CD14-positive monocyte (primary cell): ENCODE measurements around the gene RAB6B. TPM values are rescaled to one million over a fixed set of nuclear protein-coding genes. Genes with fewer than 3 reads are reported as not detected.
A peak's percentile ranks its signal among the peaks of the same experiment; 100 is the strongest.

Source experiments
- DNase-seq, 3 donors: peaks; one replicate each; pipeline ENCODE4 v3.0.0-alpha.2; 2011 to 2022
- H2AFZ ChIP-seq: 2 replicates; pipeline ENCODE4 v1.6.0; 2012; ENCODE audit warnings: mild to moderate bottlenecking, low read depth, low read length, inconsistent platforms; ENCODE audit not compliant: insufficient read depth, poor library complexity, severe bottlenecking
- H3K27ac ChIP-seq, 2 donors: 1 replicate in 1 of 2; 2 replicates in 1 of 2; pipeline ENCODE4 v1.5.1; 2012 to 2013; ENCODE audit warnings: low read length in 2 of 2, control low read depth in 1 of 2, inconsistent platforms in 1 of 2, low read depth in 1 of 2, mild to moderate bottlenecking in 1 of 2
- H3K27me3 ChIP-seq, 2 donors: one replicate each; pipeline versions ENCODE4 v1.6.0 to v1.6.1; 2011 to 2013; ENCODE audit warnings: low read length in 2 of 2; ENCODE audit not compliant: control insufficient read depth in 2 of 2, insufficient read depth in 2 of 2
- H3K36me3 ChIP-seq, 2 donors: replicated peaks in 1 of 2; 1 replicate in 1 of 2; 2 replicates in 1 of 2; pipeline versions ENCODE4 v1.5.1 to v1.6.1; 2012 to 2013; ENCODE audit warnings: low read length in 2 of 2, control low read depth in 1 of 2, inconsistent platforms in 1 of 2, mild to moderate bottlenecking in 1 of 2; ENCODE audit not compliant: insufficient read depth in 2 of 2, control insufficient read depth in 1 of 2
- H3K4me1 ChIP-seq, 2 donors: 1 replicate in 1 of 2; 2 replicates in 1 of 2; pipeline versions ENCODE4 v1.5.1 to v1.6.1; 2012 to 2013; ENCODE audit warnings: low read length in 2 of 2, control low read depth in 1 of 2, inconsistent platforms in 1 of 2, mild to moderate bottlenecking in 1 of 2, moderate library complexity in 1 of 2; ENCODE audit not compliant: insufficient read depth in 2 of 2, control insufficient read depth in 1 of 2
- H3K4me2 ChIP-seq: replicated peaks from 2 replicates; pipeline ENCODE3; 2012; ENCODE audit warnings: low read length, moderate library complexity, mild to moderate bottlenecking; ENCODE audit not compliant: poor library complexity, severe bottlenecking; ENCODE audit errors: extremely low read depth
- H3K4me3 ChIP-seq, 3 experiments: fragments of 200-600 bp in 1 of 3; sonication (generic) in 1 of 3; replicated peaks in 1 of 3; 1 replicate in 2 of 3; 2 replicates in 1 of 3; pipeline ENCODE4 v1.5.1; 2011 to 2013; ENCODE audit warnings: low read length in 3 of 3, mild to moderate bottlenecking in 3 of 3, control low read depth in 2 of 3, low read depth in 2 of 3, inconsistent platforms in 1 of 3, moderate library complexity in 1 of 3
- H3K79me2 ChIP-seq: 2 replicates; pipeline ENCODE4 v1.6.0; 2012; ENCODE audit warnings: mild to moderate bottlenecking, control low read depth, inconsistent platforms, low read length, moderate library complexity; ENCODE audit not compliant: insufficient read depth
- H3K9ac ChIP-seq: 2 replicates; pipeline ENCODE4 v1.6.0; 2017; ENCODE audit warnings: low read length, mild to moderate bottlenecking; ENCODE audit not compliant: insufficient read depth, poor library complexity, severe bottlenecking
- H3K9me3 ChIP-seq, 2 donors: replicated peaks in 1 of 2; 1 replicate in 1 of 2; 2 replicates in 1 of 2; pipeline versions ENCODE4 v1.5.1 to v1.6.1; 2012 to 2013; ENCODE audit warnings: low read length in 2 of 2, control low read depth in 1 of 2; ENCODE audit not compliant: control insufficient read depth in 1 of 2, insufficient read depth in 1 of 2
- H4K20me1 ChIP-seq: 2 replicates; pipeline ENCODE4 v1.6.0; 2012; ENCODE audit warnings: mild to moderate bottlenecking, low read length, control low read depth, moderate library complexity; ENCODE audit not compliant: insufficient read depth
- H3K27ac Mint-ChIP-seq, 7 donors: one replicate each; pipeline ENCODE4 v1.8.0; 2020; ENCODE audit warnings: mild to moderate bottlenecking in 7 of 7, mixed read lengths in 7 of 7, moderate library complexity in 6 of 7, inconsistent platforms in 2 of 7
- H3K27me3 Mint-ChIP-seq, 3 donors: one replicate each; pipeline ENCODE4 v1.8.0; 2021 to 2022; ENCODE audit warnings: low read depth in 3 of 3, mild to moderate bottlenecking in 3 of 3, mixed read lengths in 3 of 3, moderate library complexity in 3 of 3, inconsistent platforms in 1 of 3
- H3K36me3 Mint-ChIP-seq, 2 donors: one replicate each; pipeline ENCODE4 v1.8.0; 2020; ENCODE audit warnings: mixed read lengths in 2 of 2, inconsistent platforms in 1 of 2, mild to moderate bottlenecking in 1 of 2
- H3K4me1 Mint-ChIP-seq: one replicate; pipeline ENCODE4 v1.8.0; 2020; ENCODE audit warnings: mild to moderate bottlenecking, mixed read lengths
- H3K4me3 Mint-ChIP-seq, 2 donors: one replicate each; pipeline ENCODE4 v1.8.0; 2020; ENCODE audit warnings: mild to moderate bottlenecking in 2 of 2, mixed read lengths in 2 of 2, moderate library complexity in 1 of 2
- H3K9me3 Mint-ChIP-seq, 7 donors: one replicate each; pipeline ENCODE4 v1.8.0; 2020 to 2022; ENCODE audit warnings: mixed read lengths in 7 of 7, mild to moderate bottlenecking in 6 of 7, moderate library complexity in 6 of 7, inconsistent platforms in 2 of 7
- CTCF ChIP-seq: fragments of 200-600 bp; IDR thresholded peaks from one replicate; pipeline ENCODE4 v1.8.0; 2022; ENCODE audit warnings: antibody characterized with exemption, mild to moderate bottlenecking
- WGBS: methylation state at CpG from one replicate; pipeline ENCODE4 v1.1.5; 2013; ENCODE audit warnings: missing lambda C conversion rate; ENCODE audit not compliant: insufficient coverage; 5-methylcytosine and 5-hydroxymethylcytosine counted together
- intact Hi-C, 2 donors: fragments of 100-400 bp; cut with micrococcal nuclease; formaldehyde crosslinking; loops; one replicate each; pipeline versions ENCODE4 v1.15.0 to v1.15.1; 2023
- polyA plus RNA-seq, 3 donors: library from polyadenylated mRNA; depleted of rRNA in 1 of 3; unstranded in 2 of 3; stranded (reverse) in 1 of 3; fragments of 300-500 nt in 2 of 3; fragments of >200 nt in 1 of 3; fragmentation: Illumina TruSeq in 2 of 3; gene quantifications; 1 replicate in 2 of 3; 2 replicates in 1 of 3; pipeline ENCODE4 v1.2.3, GENCODE V29; 2012 to 2021

Gene RAB6B
- polyA plus RNA-seq, 3 donors, result 0.46 TPM; not detected in 2

- WGBS, result no CpG with 5 or more reads among the region's 4 CpGs
- peaks cover 18 to 23% of the 10 kb centered on the region in 2 donors for H3K36me3 Mint-ChIP-seq
Observed at GRCh38 chr3:133827684-133828083, 68.0 kb downstream of the RAB6B start.

GRCh38 chr3:133827136-133827535, 68.5 kb downstream of the RAB6B start:
- no peaks in the 10 kb centered on the region for H3K9me3 Mint-ChIP-seq
- H3K9ac ChIP-seq, result no peak overlapping the region

More at GRCh38 chr3:133827684-133828083, 68.0 kb downstream of the RAB6B start:
- Histone ChIP-seq H3K9me3 (no peaks in the 10 kb centered on the region), H3K27ac (no peak overlapping the region), H3K27me3 (no peaks in the 10 kb centered on the region), H3K4me1 (no peaks in the 10 kb centered on the region), H3K4me3 (no peak overlapping the region), H4K20me1 (no peaks in the 10 kb centered on the region), H3K4me2 (no peak overlapping the region), H3K79me2 (no peaks in the 10 kb centered on the region), H2AFZ (no peak overlapping the region), H3K36me3 (peaks cover 10 to 28% of the 10 kb centered on the region in 2 donors), H3K9ac (no peak overlapping the region)
- TF ChIP-seq CTCF, result no peak
- peak overlapping the region in 2 of 7 donors; percentile 24 to 60 for H3K27ac Mint-ChIP-seq
- H3K4me3 Mint-ChIP-seq, result no peak overlapping the region
- H3K9me3 Mint-ChIP-seq, result no peaks in the 10 kb centered on the region
- no peak for DNase-seq
- no peaks in the 10 kb centered on the region for H3K4me1 Mint-ChIP-seq
- intact Hi-C loops, result no loop called here
- peaks cover 0 to 11% (median 1%) of the 10 kb centered on the region in 3 donors for H3K27me3 Mint-ChIP-seq

More at GRCh38 chr3:133827136-133827535, 68.5 kb downstream of the RAB6B start:
- Histone ChIP-seq H3K4me2 (no peak overlapping the region), H3K27me3 (no peaks in the 10 kb centered on the region), H3K9me3 (no peaks in the 10 kb centered on the region), H3K4me3 (no peak overlapping the region), H4K20me1 (no peaks in the 10 kb centered on the region), H3K36me3 (peaks cover 15 to 34% of the 10 kb centered on the region in 2 donors), H3K4me1 (no peaks in the 10 kb centered on the region), H3K79me2 (no peaks in the 10 kb centered on the region), H2AFZ (no peak overlapping the region), H3K27ac (no peak overlapping the region)
- H3K36me3 Mint-ChIP-seq, result peaks cover 23 to 29% of the 10 kb centered on the region in 2 donors
- WGBS, result no CpG with 5 or more reads among the region's 1 CpG
- H3K4me3 Mint-ChIP-seq, result no peak overlapping the region
- no peak for TF ChIP-seq CTCF
- intact Hi-C loops, result no loop called here
- peaks cover 0 to 11% (median 1%) of the 10 kb centered on the region in 3 donors for H3K27me3 Mint-ChIP-seq
- no peaks in the 10 kb centered on the region for H3K4me1 Mint-ChIP-seq
- no peak for DNase-seq
- peak overlapping the region in 1 of 7 donors; percentile 24 for H3K27ac Mint-ChIP-seq
